Progenitor cell of endocrine pancreas (in vitro differentiated cells): ENCODE measurements around the gene FHOD3. TPM values are rescaled to one million over a fixed set of nuclear protein-coding genes. Genes with fewer than 3 reads are reported as not detected.

Experiments used
- DNase-seq: peaks from one replicate; pipeline ENCODE4 v3.0.0; 2021; ENCODE audit warnings: low spot score; ENCODE audit not compliant: unreplicated experiment
- H3K27ac Mint-ChIP-seq: 2 replicates; pipeline ENCODE4 v1.8.0; 2021; ENCODE audit warnings: mild to moderate bottlenecking, moderate library complexity, mixed read lengths
- H3K27me3 Mint-ChIP-seq: 2 replicates; pipeline ENCODE4 v1.8.0; 2021; ENCODE audit warnings: mixed read lengths
- H3K36me3 Mint-ChIP-seq: 2 replicates; pipeline ENCODE4 v1.8.0; 2022; ENCODE audit warnings: mixed read lengths; ENCODE audit not compliant: insufficient read depth
- H3K4me1 Mint-ChIP-seq: 2 replicates; pipeline ENCODE4 v1.8.0; 2021; ENCODE audit warnings: low read depth, mixed read lengths
- H3K4me3 Mint-ChIP-seq: 2 replicates; pipeline ENCODE4 v1.8.0; 2021; ENCODE audit warnings: low read depth, mild to moderate bottlenecking, moderate library complexity, mixed read lengths
- H3K9me3 Mint-ChIP-seq: 2 replicates; pipeline ENCODE4 v1.8.0; 2021; ENCODE audit warnings: low read depth, mixed read lengths
- CTCF ChIP-seq: fragments of 200-600 bp; sonication (generic); IDR thresholded peaks from one replicate; pipeline ENCODE4 v1.5.0; 2021; ENCODE audit warnings: antibody characterized with exemption, mild to moderate bottlenecking; ENCODE audit not compliant: unreplicated experiment
- total RNA-seq: library from RNA; stranded (reverse); gene quantifications from 2 replicates; pipeline ENCODE4 v1.2.1, GENCODE V29; 2021

FHOD3 gene
- total RNA-seq, 1 donor from 2014 or later = 1.6 TPM

GRCh38 chr18:36809590-36810381 lies 512.3 kb downstream of the FHOD3 start:
- Mint-ChIP-seq H3K36me3 (peaks cover 17% of the 10 kb centered on the region), H3K27ac (no peak overlapping the region), H3K4me3 (no peak overlapping the region), H3K9me3 (no peaks in the 10 kb centered on the region), H3K4me1 (peaks cover 8% of the 10 kb centered on the region), H3K27me3 (no peaks in the 10 kb centered on the region)
- DNase-seq = peak; percentile 11
- TF ChIP-seq CTCF = peak; percentile 90

GRCh38 chr18:36811430-36811829 lies 513.9 kb downstream of the FHOD3 start:
- no peak for DNase-seq
- Mint-ChIP-seq H3K4me1 (peaks cover 17% of the 10 kb centered on the region), H3K9me3 (no peaks in the 10 kb centered on the region), H3K27me3 (no peaks in the 10 kb centered on the region), H3K4me3 (no peak overlapping the region), H3K27ac (no peak overlapping the region), H3K36me3 (peaks cover 14% of the 10 kb centered on the region)
- no peak for TF ChIP-seq CTCF

GRCh38 chr18:36811955-36812354 lies 514.4 kb downstream of the FHOD3 start:
- no peak overlapping the region for H3K4me3 Mint-ChIP-seq
- H3K36me3 Mint-ChIP-seq = peaks cover 13% of the 10 kb centered on the region
- no peaks in the 10 kb centered on the region for H3K27me3 Mint-ChIP-seq
- no peaks in the 10 kb centered on the region for H3K9me3 Mint-ChIP-seq
- no peak overlapping the region for H3K27ac Mint-ChIP-seq
- no peak for TF ChIP-seq CTCF
- no peak for DNase-seq
- H3K4me1 Mint-ChIP-seq = peaks cover 17% of the 10 kb centered on the region

GRCh38 chr18:36812678-36813077 lies 515.2 kb downstream of the FHOD3 start:
- peaks cover 17% of the 10 kb centered on the region for H3K4me1 Mint-ChIP-seq
- H3K27ac Mint-ChIP-seq = no peak overlapping the region
- TF ChIP-seq CTCF = no peak
- H3K4me3 Mint-ChIP-seq = no peak overlapping the region
- H3K9me3 Mint-ChIP-seq = no peaks in the 10 kb centered on the region
- H3K27me3 Mint-ChIP-seq = no peaks in the 10 kb centered on the region
- DNase-seq = no peak
- H3K36me3 Mint-ChIP-seq = peaks cover 12% of the 10 kb centered on the region

- Mint-ChIP-seq H3K27ac (no peak overlapping the region), H3K27me3 (no peaks in the 10 kb centered on the region), H3K4me1 (peaks cover 21% of the 10 kb centered on the region), H3K36me3 (peaks cover 14% of the 10 kb centered on the region), H3K4me3 (no peak overlapping the region), H3K9me3 (no peaks in the 10 kb centered on the region)
- TF ChIP-seq CTCF = no peak
- DNase-seq = no peak
Observed at GRCh38 chr18:36813101-36813775, 515.7 kb downstream of the FHOD3 start.
